HG02938 (cell line): ENCODE results near the gene PRKX.
"Not testable (repeated sequence)": the region's sequence is repeated elsewhere in the genome, so short reads cannot be mapped to it uniquely, and the experiment has no call there.

Experiments
- ATAC-seq: cut with Tn5 transposase; IDR thresholded peaks from one replicate; pipeline ENCODE4 v1.9.1; 2021; ENCODE audit warnings: mild to moderate bottlenecking, moderate library complexity; ENCODE audit not compliant: unreplicated experiment

The PRKX gene

DNA sequence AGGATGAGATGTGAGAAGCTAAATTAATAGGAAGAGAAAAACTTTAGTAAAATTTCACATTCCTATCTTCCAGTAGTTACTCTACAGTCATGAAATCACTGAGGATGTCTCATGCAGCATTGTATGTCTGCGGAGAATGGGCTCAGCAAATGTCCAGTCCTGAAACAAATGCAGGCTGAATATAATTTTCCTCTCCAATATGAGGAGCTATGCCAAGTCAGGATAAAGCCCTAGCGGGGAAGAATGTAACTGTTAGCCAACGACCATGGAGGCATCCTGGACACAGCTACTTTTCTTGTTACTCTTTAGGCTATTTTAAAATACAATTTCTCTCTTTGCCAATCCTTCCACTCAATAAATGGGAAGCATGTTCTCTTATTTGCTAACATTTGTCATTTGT, 127.7 kb downstream of the PRKX start:
- ATAC-seq: no peak

GRCh38 chrX:3584415-3584996, 128.9 kb downstream of the PRKX start:
- ATAC-seq: no peak

- ATAC-seq: no peak
Measured at GRCh38 chrX:3582451-3582850, 131.0 kb downstream of the PRKX start.

DNA sequence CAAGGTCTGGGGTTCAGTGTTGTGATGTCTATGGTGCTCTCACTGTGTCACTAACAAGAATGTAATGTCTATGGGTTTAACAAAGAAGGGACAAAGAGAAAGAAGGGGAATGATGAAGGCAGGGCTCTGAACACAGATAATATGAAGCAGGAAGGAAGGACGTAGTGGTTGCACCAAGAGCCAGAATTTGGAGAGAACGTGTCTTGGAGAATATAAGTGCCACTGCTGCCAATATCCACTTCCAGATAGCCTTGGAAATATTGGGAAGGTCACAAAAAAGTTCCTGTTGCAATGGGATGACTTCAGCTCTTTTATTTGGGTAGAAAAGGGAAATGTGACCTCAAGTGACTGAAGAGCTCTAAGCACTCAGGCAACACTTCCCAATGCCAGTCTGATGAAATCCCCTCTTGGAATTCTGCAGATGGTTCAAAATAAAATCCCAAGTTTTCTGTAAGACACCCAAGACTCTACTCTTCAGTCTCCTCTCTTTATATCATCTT, 131.8 kb downstream of the PRKX start:
- no peak for ATAC-seq

DNA sequence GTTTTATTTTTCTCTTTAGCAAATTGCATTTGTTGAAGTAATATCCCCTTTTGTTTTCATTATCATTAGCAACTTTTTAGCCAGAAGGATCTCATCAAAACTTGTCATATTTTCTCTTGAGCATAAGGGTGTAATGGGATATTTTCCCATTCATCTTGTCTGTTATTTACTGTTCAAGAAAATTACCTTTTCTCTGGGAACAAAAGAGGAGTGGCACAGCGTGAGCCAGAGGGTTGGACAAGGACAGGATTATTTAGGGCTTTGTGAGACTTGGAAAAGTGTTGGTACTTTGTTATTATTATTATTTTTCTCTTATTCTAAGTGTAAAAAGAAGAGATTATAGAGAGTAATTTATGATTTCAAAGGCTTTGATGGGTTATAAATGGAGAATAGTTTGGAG, 135.9 kb downstream of the PRKX start:
- no peak for ATAC-seq

DNA sequence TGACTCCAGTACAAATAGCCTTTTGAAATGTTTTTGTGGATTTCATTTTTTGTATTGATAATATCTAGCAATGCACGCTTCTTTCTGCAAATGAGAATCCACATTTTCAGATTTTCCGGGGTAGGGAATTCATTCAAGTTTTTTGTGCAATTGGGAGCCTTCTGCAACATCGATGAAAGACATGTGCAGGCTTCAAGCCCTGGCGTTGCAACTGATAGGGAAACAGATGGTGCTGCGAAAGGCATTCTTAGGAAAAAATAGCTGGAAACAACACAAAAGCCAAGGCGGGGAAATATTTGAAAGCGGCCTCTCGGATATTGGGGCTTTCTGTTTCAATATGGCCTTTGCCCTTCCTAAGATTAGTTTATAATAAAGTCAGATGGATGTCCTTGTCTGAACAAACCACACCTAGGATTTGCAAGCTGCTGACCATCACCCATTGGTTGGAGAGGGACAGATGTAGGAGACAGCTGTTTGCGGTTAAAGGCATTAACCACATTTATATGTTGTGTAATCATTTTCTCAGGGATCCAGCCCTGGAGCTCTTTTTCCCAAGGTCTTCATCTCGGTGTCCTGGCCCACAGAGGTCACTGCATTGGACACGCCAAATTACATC, 136.5 kb downstream of the PRKX start:
- ATAC-seq: no peak

DNA sequence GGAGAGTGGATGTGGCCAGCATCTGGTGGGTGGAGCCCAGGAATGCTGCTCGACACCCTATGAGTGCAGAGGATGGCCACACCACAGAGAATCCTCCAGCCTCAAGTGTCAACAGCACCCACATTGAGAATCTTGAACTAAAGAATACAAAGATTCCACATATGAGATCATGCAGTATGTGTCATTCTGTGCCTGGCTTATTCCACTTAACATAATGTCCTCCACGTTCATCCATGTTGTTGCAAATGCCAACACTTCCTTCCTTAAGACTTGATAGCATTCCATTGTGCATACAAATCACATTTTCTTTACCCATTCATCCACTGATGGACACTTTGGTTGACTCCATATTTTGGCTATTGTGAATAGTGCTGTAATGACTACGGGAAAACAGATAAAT, 145.8 kb downstream of the PRKX start:
- ATAC-seq: no peak

DNA sequence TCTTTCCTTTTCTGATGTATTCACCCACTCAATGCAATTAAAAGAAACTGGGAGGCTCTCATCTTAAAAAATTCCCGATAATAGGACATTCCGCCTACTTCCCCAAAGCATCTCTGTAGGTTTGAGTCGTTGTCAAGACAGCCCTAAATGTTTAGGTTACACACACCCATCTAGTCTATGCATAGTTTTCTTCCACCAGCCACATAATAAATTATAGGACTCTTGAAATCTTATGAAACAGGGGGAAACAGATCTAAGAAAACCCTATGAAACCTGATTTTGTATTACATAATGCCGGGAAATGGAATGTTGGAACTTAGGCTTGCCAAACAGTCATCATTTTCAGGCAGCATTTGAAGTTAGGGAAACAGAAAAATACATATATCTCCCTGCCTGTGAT, 150.0 kb downstream of the PRKX start:
- no peak for ATAC-seq

DNA sequence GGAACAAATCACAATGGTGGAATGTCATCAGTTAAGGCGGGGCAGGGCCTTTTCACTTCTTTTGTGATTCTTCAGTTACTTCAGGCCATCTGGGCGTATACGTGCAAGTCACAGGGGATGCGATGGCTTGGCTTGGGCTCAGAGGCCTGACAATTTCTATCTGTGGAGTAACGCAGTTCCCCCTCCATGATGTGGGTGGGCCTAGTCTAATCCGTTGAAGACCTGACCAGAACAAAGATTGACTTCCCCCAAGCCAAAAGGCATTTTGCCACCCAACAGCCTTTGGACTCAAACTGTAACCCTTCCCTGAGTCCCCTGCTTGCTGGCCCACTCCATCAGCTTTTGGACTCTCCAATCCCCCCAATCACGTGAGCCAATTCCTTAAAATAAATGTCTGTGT, 153.4 kb downstream of the PRKX start:
- ATAC-seq: not testable (repeated sequence)
